Left kidney (tissue), 2 donors: ENCODE results near the gene SUMF2. TPM values are rescaled to one million over a fixed set of nuclear protein-coding genes. Genes with fewer than 3 reads are reported as not detected.
"Not testable (repeated sequence)": the region's sequence is repeated elsewhere in the genome, so short reads cannot be mapped to it uniquely, and the experiment has no call there.

Source experiments
- DNase-seq: peaks from one replicate; pipeline ENCODE4 v3.0.0-alpha.2; 2013
- polyA plus RNA-seq: library from polyadenylated mRNA; unstranded; fragments of 120-200 nt; gene quantifications from one replicate; pipeline ENCODE4 v1.2.1, GENCODE V29; 2013; ENCODE audit not compliant: insufficient read length

Gene SUMF2
- polyA plus RNA-seq, 1 donor, result 153 TPM

GRCh38 chr7:56105508-56105907 is 41.4 kb downstream of the SUMF2 start:
- DNase-seq, result peak; percentile 24

- peak; percentile 96 for DNase-seq
These were observed 42.3 kb downstream of the SUMF2 start, which contains the start of gene CHCHD2 for GRCh38 chr7:56106108-56107073. Gene CHCHD2 (minus strand): TSS chr7:56106476. CDS start chr7:56106413, 63 bp downstream.

DNA sequence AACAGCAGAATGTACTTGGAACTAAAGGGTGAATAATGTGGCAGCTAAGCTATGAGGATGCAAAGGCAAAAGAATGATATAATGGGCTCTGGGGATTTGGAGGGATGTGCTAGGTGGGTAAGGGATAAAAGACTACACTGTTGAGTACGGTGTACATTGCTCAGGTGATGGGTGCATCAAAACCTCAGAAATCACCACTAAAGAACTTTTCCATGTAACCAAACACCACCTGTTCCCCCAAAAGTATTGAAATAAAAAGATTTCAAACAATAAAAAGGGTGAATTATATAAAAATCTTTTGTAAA is 43.8 kb downstream of the SUMF2 start:
- DNase-seq, result no peak

- DNase-seq, result no peak
These were observed 46.5 kb downstream of the SUMF2 start for GRCh38 chr7:56110611-56111010.

DNA sequence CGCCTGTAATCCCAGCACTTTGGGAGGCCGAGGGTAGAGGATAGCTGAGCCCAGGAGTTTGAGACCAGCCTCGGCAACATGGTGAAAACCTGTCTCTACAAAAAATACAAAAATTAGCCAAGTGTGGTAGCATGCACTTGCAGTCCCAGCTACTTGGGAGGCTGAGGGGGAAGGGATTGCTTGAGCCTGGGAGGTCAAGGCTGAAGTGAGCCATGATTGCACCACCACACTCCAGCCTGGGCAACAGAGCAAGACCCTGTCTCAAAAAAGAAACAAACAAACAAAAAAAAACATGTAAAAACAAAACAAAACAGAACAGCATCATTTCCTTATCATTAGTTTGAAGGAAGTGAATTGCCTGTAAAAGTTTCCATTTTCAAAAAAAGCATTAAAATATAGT is 48.2 kb downstream of the SUMF2 start:
- DNase-seq, result not testable (repeated sequence)

- DNase-seq, result peak; percentile 12
These were observed 51.9 kb downstream of the SUMF2 start, which contains the start of gene NUPR2 for GRCh38 chr7:56115852-56116538. Gene NUPR2 (minus strand): TSS chr7:56116417. CDS start chr7:56116314, 103 bp downstream.

- no peak for DNase-seq
These were observed 57.4 kb downstream of the SUMF2 start for GRCh38 chr7:56121440-56121839.

DNA sequence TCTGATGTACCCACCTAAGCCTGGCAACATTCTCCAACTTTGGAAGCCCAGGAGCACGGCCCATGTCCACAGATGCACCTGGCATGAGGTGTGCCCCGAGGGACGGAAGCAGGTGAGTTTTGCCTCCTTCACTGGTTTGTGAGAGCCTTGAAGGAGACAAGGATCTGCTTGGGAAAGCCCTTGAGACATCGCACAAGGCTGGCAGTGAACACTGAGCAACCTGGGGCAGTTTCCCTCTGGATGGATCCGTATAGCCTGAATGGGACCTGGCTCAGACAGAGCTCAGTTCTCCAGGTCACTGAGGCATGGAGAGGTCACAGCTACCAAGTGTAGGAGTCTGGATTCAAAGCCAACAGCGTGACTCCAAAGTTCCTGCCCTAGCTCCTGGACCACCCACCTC is 60.9 kb downstream of the SUMF2 start:
- DNase-seq, result no peak

GRCh38 chr7:56125831-56126230 is 61.7 kb downstream of the SUMF2 start:
- no peak for DNase-seq

DNA sequence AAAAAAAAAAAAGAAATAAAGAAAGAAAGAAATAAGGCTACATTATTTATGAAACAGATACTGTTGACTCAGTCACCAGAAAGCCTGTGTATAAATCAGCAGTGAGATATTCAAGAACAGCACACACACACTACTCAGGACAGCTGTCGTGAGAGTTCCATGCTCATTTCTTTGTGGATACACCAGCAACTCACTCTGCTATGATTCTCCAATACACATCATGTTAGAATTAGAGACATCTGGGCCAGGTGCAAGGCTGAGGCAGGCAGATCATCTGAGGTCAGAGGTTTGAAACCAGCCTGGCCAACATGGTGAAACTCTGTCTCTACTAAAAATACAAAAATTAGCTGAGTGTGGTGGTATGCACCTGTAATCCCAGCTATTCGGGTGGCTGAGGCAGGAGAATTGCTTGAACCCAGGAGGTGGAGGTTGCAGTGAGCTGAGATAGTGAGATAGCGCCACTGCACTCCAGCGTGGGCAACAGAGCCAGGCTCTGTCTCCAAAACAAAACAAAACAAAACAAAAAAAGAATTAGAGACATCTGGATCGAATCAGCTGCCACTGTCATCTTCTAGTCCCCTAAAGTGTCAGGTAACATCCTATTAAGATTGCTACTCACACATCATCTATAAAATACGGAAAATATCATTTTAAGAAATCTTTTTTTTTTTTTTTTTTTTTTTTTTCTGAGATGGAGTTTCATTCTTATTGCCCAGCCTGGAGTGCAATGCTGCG is 63.3 kb downstream of the SUMF2 start:
- DNase-seq, result no peak

Other genes with a start within 250 kb of the SUMF2 start
- gene SEPTIN14, start 201.5 kb upstream of the SUMF2 start, polyA plus RNA-seq, result 0.67 TPM
- 18.5 TPM for gene ZNF713, start 176.8 kb upstream of the SUMF2 start, polyA plus RNA-seq
- 19.1 TPM for gene MRPS17, start 112.4 kb upstream of the SUMF2 start, polyA plus RNA-seq
- gene NIPSNAP2, start 99.7 kb upstream of the SUMF2 start, polyA plus RNA-seq, result 124 TPM
- gene PSPH, start 12.8 kb upstream of the SUMF2 start, polyA plus RNA-seq, result 30.4 TPM
- gene CCT6A, start 12.5 kb upstream of the SUMF2 start, polyA plus RNA-seq, result 316 TPM
- gene PHKG1, start 28.7 kb downstream of the SUMF2 start, polyA plus RNA-seq, result 2.9 TPM
- 208 TPM for gene CHCHD2, start 42.2 kb downstream of the SUMF2 start, polyA plus RNA-seq
- gene NUPR2, start 52.1 kb downstream of the SUMF2 start, polyA plus RNA-seq, result 2.0 TPM